Panc1 (cell line): ENCODE measurements around the gene KAT2B. TPM values are rescaled to one million over a fixed set of nuclear protein-coding genes. Genes with fewer than 3 reads are reported as not detected.

Source experiments
- ATAC-seq: fragments of 200-7000 bp; cut with Tn5 transposase; 2 replicates; pipeline ENCODE4 v1.9.1; 2020; ENCODE audit warnings: mild to moderate bottlenecking, moderate library complexity
- BruUV-seq: library from RNA; stranded (reverse); fragments of 400-500 nt; replicated peaks from 2 replicates; lab custom pipeline; 2021; lab: Mats Ljungman, UMichigan
- CTCF ChIA-PET: fragments of 300-600 bp; sonication (Branson Sonifier 250); formaldehyde crosslinking; loops from one replicate; lab custom pipeline; 2022; ENCODE audit warnings: antibody characterized with exemption; lab: Charles Lee
- POLR2A ChIA-PET: fragments of 300-600 bp; sonication (Branson Sonifier 250); formaldehyde crosslinking; loops from one replicate; lab custom pipeline; 2022; ENCODE audit warnings: antibody characterized with exemption; lab: Charles Lee
- DNase-seq: peaks from one replicate; pipeline ENCODE4 v3.0.0-alpha.2; 2010; ENCODE audit warnings: low read depth, low spot score
- H3K27ac ChIP-seq: 2 replicates; pipeline ENCODE4 v1.5.1; 2011; ENCODE audit warnings: mild to moderate bottlenecking, low read length, inconsistent platforms
- H3K27me3 ChIP-seq: fragments of 200-500 bp; sonication (Bioruptor generic); 2 replicates; pipeline ENCODE4 v1.6.0; 2014; ENCODE audit warnings: low read length, inconsistent platforms; ENCODE audit not compliant: control insufficient read depth, insufficient read depth
- H3K36me3 ChIP-seq: fragments of 200-500 bp; sonication (Bioruptor generic); 2 replicates; pipeline ENCODE4 v1.5.1; 2014; ENCODE audit warnings: inconsistent platforms, mild to moderate bottlenecking, low read length, moderate library complexity; ENCODE audit not compliant: control insufficient read depth, insufficient read depth
- H3K4me1 ChIP-seq: 2 replicates; pipeline ENCODE4 v1.5.1; 2011; ENCODE audit warnings: inconsistent platforms, mild to moderate bottlenecking, low read length, moderate library complexity; ENCODE audit not compliant: control insufficient read depth, insufficient read depth
- H3K4me3 ChIP-seq, 2 experiments: 2 replicates each; pipeline ENCODE4 v1.5.1; 2011 to 2012; ENCODE audit warnings: low read depth in 2 of 2, low read length in 2 of 2, mild to moderate bottlenecking in 2 of 2, inconsistent platforms in 1 of 2, moderate library complexity in 1 of 2
- H3K9me3 ChIP-seq: fragments of 200-500 bp; sonication (Bioruptor generic); 2 replicates; pipeline ENCODE4 v1.5.1; 2014; ENCODE audit warnings: low read depth, mild to moderate bottlenecking, inconsistent platforms, low read length, moderate library complexity; ENCODE audit not compliant: control insufficient read depth, insufficient read depth
- CTCF ChIP-seq: fragments of 450-650 bp; IDR thresholded peaks from 2 replicates; pipeline ENCODE4 v1.5.1; 2017; ENCODE audit warnings: mild to moderate bottlenecking
- POLR2AphosphoS5 ChIP-seq: IDR thresholded peaks from 2 replicates; pipeline ENCODE4 v1.6.1; 2012; ENCODE audit warnings: mild to moderate bottlenecking, low read depth, low read length, moderate library complexity
- SIN3A ChIP-seq: IDR thresholded peaks from 2 replicates; pipeline ENCODE4 v1.6.1; 2012; ENCODE audit warnings: low read depth, mild to moderate bottlenecking, low read length, moderate library complexity, borderline replicate concordance; ENCODE audit not compliant: insufficient read depth
- TCF7L2 ChIP-seq: IDR thresholded peaks from 2 replicates; pipeline ENCODE4 v1.6.1; 2011; ENCODE audit warnings: mild to moderate bottlenecking, low read depth, low read length, inconsistent platforms
- in situ Hi-C: cut with HindIII; loops from 2 replicates; pipeline ENCODE4 v1.10.0; 2016; ENCODE audit warnings: low sequenced_read_pairs, low pct_unique_long_range_greater_than_20kb
- intact Hi-C: fragments of 100-400 bp; cut with micrococcal nuclease; formaldehyde crosslinking; loops from one replicate; pipeline ENCODE4 v1.10.0; 2022; ENCODE audit not compliant: unreplicated experiment
- total RNA-seq: library from RNA; stranded (reverse); gene quantifications from one replicate; pipeline ENCODE4 v1.2.1, GENCODE V29; 2021; ENCODE audit not compliant: unreplicated experiment
- TF ChIP-seq, protein P1 (sequence below), 2 experiments: IDR thresholded peaks; 2 replicates each; pipeline ENCODE4 v1.6.1; 2011 to 2012; ENCODE audit warnings: low read depth in 2 of 2, control low read depth in 1 of 2, low read length in 1 of 2, mild to moderate bottlenecking in 1 of 2, moderate library complexity in 1 of 2; ENCODE audit not compliant: insufficient read depth in 1 of 2

Gene KAT2B
- total RNA-seq, 1 experiment from 2014 or later: 16.4 TPM

DNA sequence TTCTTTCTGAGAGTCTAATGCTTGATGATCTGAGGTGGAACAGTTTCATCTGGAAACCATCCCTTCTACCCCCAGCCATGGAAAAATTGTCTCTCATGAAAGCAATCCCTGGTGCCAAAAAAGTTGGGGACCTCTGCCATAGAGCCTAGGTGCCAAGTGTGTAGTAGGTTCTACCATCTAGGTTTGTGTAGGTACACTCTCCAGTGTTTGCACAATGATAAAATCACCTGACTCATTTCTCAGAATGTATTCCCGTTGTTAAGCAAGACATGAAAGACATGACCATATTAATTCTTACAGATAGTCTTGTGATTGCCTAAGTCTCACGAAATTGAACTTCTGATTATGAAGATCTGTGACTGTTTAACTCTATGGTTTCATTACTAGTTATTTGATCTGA lies 68.6 kb downstream of the KAT2B start:
- intact Hi-C loops (no loop called here), in situ Hi-C loops (no loop called here)
- no peak for DNase-seq
- Histone ChIP-seq H3K4me1 (no peaks in the 10 kb centered on the region), H3K9me3 (no peaks in the 10 kb centered on the region), H3K27ac (no peak overlapping the region), H3K4me3 (no peak overlapping the region), H3K36me3 (no peaks in the 10 kb centered on the region), H3K27me3 (no peaks in the 10 kb centered on the region)
- CTCF ChIA-PET: no interaction called here
- no peak for ATAC-seq
- BruUV-seq: no TSS peak
- TF ChIP-seq POLR2AphosphoS5 (no peak), TCF7L2 (no peak), CTCF (no peak), SIN3A (no peak)
- TF ChIP-seq, protein P1, sequence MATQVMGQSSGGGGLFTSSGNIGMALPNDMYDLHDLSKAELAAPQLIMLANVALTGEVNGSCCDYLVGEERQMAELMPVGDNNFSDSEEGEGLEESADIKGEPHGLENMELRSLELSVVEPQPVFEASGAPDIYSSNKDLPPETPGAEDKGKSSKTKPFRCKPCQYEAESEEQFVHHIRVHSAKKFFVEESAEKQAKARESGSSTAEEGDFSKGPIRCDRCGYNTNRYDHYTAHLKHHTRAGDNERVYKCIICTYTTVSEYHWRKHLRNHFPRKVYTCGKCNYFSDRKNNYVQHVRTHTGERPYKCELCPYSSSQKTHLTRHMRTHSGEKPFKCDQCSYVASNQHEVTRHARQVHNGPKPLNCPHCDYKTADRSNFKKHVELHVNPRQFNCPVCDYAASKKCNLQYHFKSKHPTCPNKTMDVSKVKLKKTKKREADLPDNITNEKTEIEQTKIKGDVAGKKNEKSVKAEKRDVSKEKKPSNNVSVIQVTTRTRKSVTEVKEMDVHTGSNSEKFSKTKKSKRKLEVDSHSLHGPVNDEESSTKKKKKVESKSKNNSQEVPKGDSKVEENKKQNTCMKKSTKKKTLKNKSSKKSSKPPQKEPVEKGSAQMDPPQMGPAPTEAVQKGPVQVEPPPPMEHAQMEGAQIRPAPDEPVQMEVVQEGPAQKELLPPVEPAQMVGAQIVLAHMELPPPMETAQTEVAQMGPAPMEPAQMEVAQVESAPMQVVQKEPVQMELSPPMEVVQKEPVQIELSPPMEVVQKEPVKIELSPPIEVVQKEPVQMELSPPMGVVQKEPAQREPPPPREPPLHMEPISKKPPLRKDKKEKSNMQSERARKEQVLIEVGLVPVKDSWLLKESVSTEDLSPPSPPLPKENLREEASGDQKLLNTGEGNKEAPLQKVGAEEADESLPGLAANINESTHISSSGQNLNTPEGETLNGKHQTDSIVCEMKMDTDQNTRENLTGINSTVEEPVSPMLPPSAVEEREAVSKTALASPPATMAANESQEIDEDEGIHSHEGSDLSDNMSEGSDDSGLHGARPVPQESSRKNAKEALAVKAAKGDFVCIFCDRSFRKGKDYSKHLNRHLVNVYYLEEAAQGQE (IDR thresholded peaks at IDR 0.05; ENCODE audit: insufficient read depth in 1 of 2, low read depth in 2 of 2, low read length in 1 of 2): no peak
- POLR2A ChIA-PET: interaction anchor here (0.7 kb wide), 1 partner anchor 171 kb away, joined by 8 read pairs; no protein-coding TSS in a partner anchor

DNA sequence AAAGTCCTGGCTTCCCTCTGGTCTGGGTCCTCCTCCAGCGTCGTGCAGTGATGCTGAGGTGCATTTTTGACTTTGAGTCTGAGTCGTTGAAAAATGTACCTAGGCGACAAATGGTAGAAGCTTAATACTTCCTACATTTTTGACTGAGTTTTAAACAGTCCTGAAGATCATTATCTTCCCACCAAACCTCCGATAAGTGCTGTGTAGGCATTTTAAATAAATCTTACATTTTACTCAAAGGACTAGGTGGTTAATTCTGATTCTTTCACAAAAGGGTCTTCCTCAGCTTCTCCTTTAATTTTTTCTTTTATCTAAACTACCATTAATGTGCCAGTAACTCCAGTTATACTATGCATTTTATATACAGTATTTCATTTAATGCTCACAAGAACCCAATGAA lies 70.6 kb downstream of the KAT2B start:
- intact Hi-C loops: no loop called here
- POLR2A ChIA-PET: no interaction called here
- TF ChIP-seq CTCF (no peak), SIN3A (no peak), TCF7L2 (no peak), POLR2AphosphoS5 (no peak)
- TF ChIP-seq, protein P1 (IDR thresholded peaks at IDR 0.05; ENCODE audit: insufficient read depth in 1 of 2, low read depth in 2 of 2, low read length in 1 of 2): no peak
- no peaks in the 10 kb centered on the region for H3K4me1 ChIP-seq
- no peak overlapping the region for H3K27ac ChIP-seq
- H3K4me3 ChIP-seq: no peak overlapping the region
- H3K9me3 ChIP-seq: no peaks in the 10 kb centered on the region
- no peaks in the 10 kb centered on the region for H3K36me3 ChIP-seq
- CTCF ChIA-PET: interaction anchor here (1.1 kb wide), 1 partner anchor 8 kb away, joined by 3 read pairs; no protein-coding TSS in a partner anchor
- no TSS peak for BruUV-seq
- ATAC-seq (no peak), DNase-seq (no peak)
- in situ Hi-C loops: no loop called here
- no peaks in the 10 kb centered on the region for H3K27me3 ChIP-seq
